H9 (cell line): Measurements from ENCODE around the gene HHAT. TPM values are rescaled to one million over a fixed set of nuclear protein-coding genes. Genes with fewer than 3 reads are reported as not detected.

Source experiments
- DNase-seq: peaks from one replicate; pipeline ENCODE4 v3.0.0-alpha.2; 2017
- H2AFZ ChIP-seq: one replicate; pipeline ENCODE4 v1.6.1; 2013; ENCODE audit warnings: mild to moderate bottlenecking, low read length, control low read depth, moderate library complexity
- H2AK5ac ChIP-seq: 2 replicates; pipeline ENCODE4 v1.6.1; 2013; ENCODE audit warnings: low read length, control low read depth, mixed read lengths; ENCODE audit not compliant: insufficient read length
- H2BK120ac ChIP-seq: one replicate; pipeline ENCODE4 v1.6.1; 2013; ENCODE audit warnings: low read depth, mild to moderate bottlenecking, low read length, control low read depth, inconsistent platforms; ENCODE audit not compliant: poor library complexity, severe bottlenecking
- H2BK12ac ChIP-seq: 2 replicates; pipeline ENCODE4 v1.6.1; 2013; ENCODE audit warnings: low read length, control low read depth, mixed read lengths, low read depth; ENCODE audit not compliant: insufficient read length
- H2BK15ac ChIP-seq: 2 replicates; pipeline ENCODE4 v1.6.1; 2013; ENCODE audit warnings: low read depth, low read length, control low read depth
- H2BK20ac ChIP-seq: one replicate; pipeline ENCODE4 v1.6.1; 2013; ENCODE audit warnings: low read depth, mild to moderate bottlenecking, low read length, control low read depth, inconsistent platforms; ENCODE audit not compliant: poor library complexity, severe bottlenecking
- H2BK5ac ChIP-seq: 2 replicates; pipeline ENCODE4 v1.6.1; 2013; ENCODE audit warnings: low read length, control low read depth, mixed read lengths; ENCODE audit not compliant: insufficient read length
- H3K14ac ChIP-seq: 2 replicates; pipeline ENCODE4 v1.6.1; 2013; ENCODE audit warnings: low read length, control low read depth; ENCODE audit not compliant: insufficient read depth
- H3K18ac ChIP-seq: 2 replicates; pipeline ENCODE4 v1.6.1; 2013; ENCODE audit warnings: low read depth, mild to moderate bottlenecking, mixed read lengths, low read length, control low read depth; ENCODE audit not compliant: insufficient read length
- H3K23ac ChIP-seq: 2 replicates; pipeline ENCODE4 v1.6.1; 2013; ENCODE audit warnings: low read length, control low read depth, mixed read lengths, low read depth; ENCODE audit not compliant: insufficient read length
- H3K23me2 ChIP-seq: 2 replicates; pipeline ENCODE4 v1.6.1; 2013; ENCODE audit warnings: low read depth, mild to moderate bottlenecking, mixed read lengths, low read length, control low read depth; ENCODE audit not compliant: insufficient read length, poor library complexity, severe bottlenecking
- H3K27ac ChIP-seq: 2 replicates; pipeline ENCODE4 v1.5.1; 2013; ENCODE audit warnings: low read length, control low read depth, mixed read lengths, low read depth; ENCODE audit not compliant: insufficient read length
- H3K27me3 ChIP-seq: 2 replicates; pipeline ENCODE4 v1.6.1; 2013; ENCODE audit warnings: low read length, control low read depth, inconsistent platforms; ENCODE audit not compliant: insufficient read depth
- H3K4ac ChIP-seq: 2 replicates; pipeline ENCODE4 v1.6.1; 2013; ENCODE audit warnings: low read depth, mild to moderate bottlenecking, control low read depth, inconsistent platforms, low read length, moderate library complexity
- H3K4me1 ChIP-seq: 2 replicates; pipeline ENCODE4 v1.6.1; 2013; ENCODE audit warnings: low read length, control low read depth, inconsistent platforms; ENCODE audit not compliant: insufficient read depth
- H3K4me2 ChIP-seq: 2 replicates; pipeline ENCODE4 v1.6.1; 2013; ENCODE audit warnings: low read length, control low read depth, mixed read lengths; ENCODE audit not compliant: insufficient read length, insufficient read depth
- H3K56ac ChIP-seq: 2 replicates; pipeline ENCODE4 v1.6.1; 2013; ENCODE audit warnings: low read depth, mild to moderate bottlenecking, mixed read lengths, low read length, control low read depth; ENCODE audit not compliant: insufficient read length
- H3K79me1 ChIP-seq: 2 replicates; pipeline ENCODE4 v1.6.1; 2013; ENCODE audit warnings: low read depth, mild to moderate bottlenecking, moderate library complexity, low read length, control low read depth, inconsistent platforms; ENCODE audit not compliant: insufficient read depth, poor library complexity, severe bottlenecking
- H3K79me2 ChIP-seq: 2 replicates; pipeline ENCODE4 v1.6.1; 2013; ENCODE audit warnings: low read length, control low read depth, inconsistent platforms; ENCODE audit not compliant: insufficient read depth
- H3K9ac ChIP-seq: 2 replicates; pipeline ENCODE4 v1.6.1; 2013; ENCODE audit warnings: low read length, control low read depth, mixed read lengths; ENCODE audit not compliant: insufficient read length; ENCODE audit errors: extremely low read depth
- H3K9me3 ChIP-seq: one replicate; pipeline ENCODE4 v1.6.1; 2013; ENCODE audit warnings: low read depth, low read length, inconsistent platforms; ENCODE audit not compliant: control insufficient read depth
- H3T11ph ChIP-seq: one replicate; pipeline ENCODE4 v1.6.1; 2013; ENCODE audit warnings: mild to moderate bottlenecking, low read length, control low read depth, inconsistent platforms
- H4K20me1 ChIP-seq: one replicate; pipeline ENCODE4 v1.6.1; 2013; ENCODE audit not compliant: control insufficient read depth, insufficient read length, insufficient read depth
- H4K5ac ChIP-seq: 2 replicates; pipeline ENCODE4 v1.6.1; 2013; ENCODE audit warnings: low read depth, mild to moderate bottlenecking, mixed read lengths, low read length, control low read depth; ENCODE audit not compliant: insufficient read length
- H4K8ac ChIP-seq: replicated peaks from 2 replicates; pipeline ENCODE4 v1.6.1; 2013; ENCODE audit warnings: low read length, control low read depth, mixed read lengths, low read depth; ENCODE audit not compliant: insufficient read length
- H4K91ac ChIP-seq: 2 replicates; pipeline ENCODE4 v1.6.1; 2013; ENCODE audit warnings: low read depth, mild to moderate bottlenecking, moderate library complexity, mixed read lengths, low read length, control low read depth; ENCODE audit not compliant: insufficient read length
- H3K27ac Mint-ChIP-seq, 3 experiments: 2 replicates in 2 of 3; 3 replicates in 1 of 3; pipeline ENCODE4 v1.8.0; 2020 to 2021; ENCODE audit warnings: mixed read lengths in 3 of 3, mild to moderate bottlenecking in 1 of 3, moderate library complexity in 1 of 3
- H3K27me3 Mint-ChIP-seq: 2 replicates; pipeline ENCODE4 v1.8.0; 2021; ENCODE audit warnings: low read depth, mild to moderate bottlenecking, moderate library complexity, mixed read lengths
- H3K36me3 Mint-ChIP-seq, 3 experiments: 2 replicates in 2 of 3; 3 replicates in 1 of 3; pipeline ENCODE4 v1.8.0; 2020 to 2021; ENCODE audit warnings: low read depth in 3 of 3, mixed read lengths in 3 of 3; ENCODE audit not compliant: insufficient read depth in 1 of 3
- H3K4me1 Mint-ChIP-seq, 2 experiments: 2 replicates each; pipeline ENCODE4 v1.8.0; 2020; ENCODE audit warnings: mixed read lengths in 2 of 2
- H3K4me3 Mint-ChIP-seq, 2 experiments: 2 replicates in 1 of 2; 3 replicates in 1 of 2; pipeline ENCODE4 v1.8.0; 2020 to 2021; ENCODE audit warnings: mild to moderate bottlenecking in 2 of 2, mixed read lengths in 2 of 2, moderate library complexity in 1 of 2
- H3K9me3 Mint-ChIP-seq, 2 experiments: 2 replicates in 1 of 2; 3 replicates in 1 of 2; pipeline ENCODE4 v1.8.0; 2020; ENCODE audit warnings: mild to moderate bottlenecking in 2 of 2, mixed read lengths in 2 of 2, moderate library complexity in 1 of 2
- WGBS: extraction: QIAGEN DNeasy Blood & Tissue Kit; methylation state at CpG from one replicate; pipeline ENCODE4 v1.1.7; 2013; ENCODE audit warnings: missing lambda C conversion rate, low lambda C conversion rate, mixed read lengths; ENCODE audit not compliant: insufficient read length; ENCODE audit errors: extremely low coverage; 5-methylcytosine and 5-hydroxymethylcytosine counted together
- total RNA-seq: library from RNA; stranded (reverse); gene quantifications from 2 replicates; pipeline ENCODE4 v1.2.1, GENCODE V29; 2021
- TF ChIP-seq, protein P1 (sequence below): fragments of 200-600 bp; sonication (generic); conservative IDR thresholded peaks from 3 replicates; pipeline ENCODE4 v1.8.0; 2021; ENCODE audit warnings: antibody characterized with exemption, mild to moderate bottlenecking

Gene HHAT
- total RNA-seq, 1 experiment from 2014 or later = 0.48 TPM

DNA sequence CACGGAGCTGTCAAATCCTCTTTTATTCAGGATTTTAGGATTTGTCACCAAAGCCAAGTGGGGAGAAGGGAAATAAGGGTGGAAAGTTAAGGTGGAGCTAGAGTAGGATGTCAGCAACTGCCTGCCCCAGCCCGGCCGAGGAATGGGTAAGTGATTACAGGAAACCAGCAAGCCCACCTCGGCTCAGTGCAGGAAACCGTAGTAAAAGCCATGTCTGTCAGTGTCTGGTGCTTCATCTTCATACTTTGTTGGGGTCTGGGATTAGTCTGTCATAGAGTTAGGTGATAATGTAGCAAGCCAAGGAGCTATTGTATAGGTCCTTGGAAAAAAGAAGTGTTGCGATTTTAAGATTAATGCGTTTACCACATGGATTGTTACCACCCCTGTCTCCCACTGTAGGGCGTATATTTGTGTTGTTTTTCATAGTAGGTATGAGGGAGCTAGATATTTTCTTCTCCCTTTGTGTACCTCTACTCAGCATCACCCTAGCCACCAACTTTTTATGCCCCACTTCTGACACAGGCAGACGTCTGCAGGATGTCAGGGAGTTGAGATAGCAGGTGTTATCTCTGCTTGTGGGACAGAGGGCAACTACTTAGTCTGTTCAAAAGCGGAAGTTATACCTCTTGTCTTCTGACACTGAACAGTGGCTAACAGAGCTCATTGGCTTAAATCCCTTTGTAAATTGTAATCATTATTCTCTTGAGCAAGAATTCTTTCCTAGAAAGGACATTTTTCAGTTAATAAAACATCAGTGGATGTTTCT is 253.7 kb downstream of the HHAT start:
- Mint-ChIP-seq H3K27ac (no peak overlapping the region; a peak in 1 of 7 replicates), H3K4me3 (no peak overlapping the region), H3K27me3 (no peaks in the 10 kb centered on the region; the same call in 1 of the 2 replicates), H3K9me3 (peaks cover under 1 to 7% of the 10 kb centered on the region in 2 experiments), H3K36me3 (peaks cover 0 to under 1% (median 0%) of the 10 kb centered on the region in 3 experiments; a peak in 3 of 7 replicates), H3K4me1 (peaks cover 0 to 3% of the 10 kb centered on the region in 2 experiments; a peak in 1 of 4 replicates)
- H3K9ac ChIP-seq = no peak overlapping the region
- H2BK12ac ChIP-seq = no peak overlapping the region
- H3K79me2 ChIP-seq = no peaks in the 10 kb centered on the region
- no peak overlapping the region for H2BK15ac ChIP-seq
- no peak overlapping the region for H3K23ac ChIP-seq
- TF ChIP-seq, protein P1, sequence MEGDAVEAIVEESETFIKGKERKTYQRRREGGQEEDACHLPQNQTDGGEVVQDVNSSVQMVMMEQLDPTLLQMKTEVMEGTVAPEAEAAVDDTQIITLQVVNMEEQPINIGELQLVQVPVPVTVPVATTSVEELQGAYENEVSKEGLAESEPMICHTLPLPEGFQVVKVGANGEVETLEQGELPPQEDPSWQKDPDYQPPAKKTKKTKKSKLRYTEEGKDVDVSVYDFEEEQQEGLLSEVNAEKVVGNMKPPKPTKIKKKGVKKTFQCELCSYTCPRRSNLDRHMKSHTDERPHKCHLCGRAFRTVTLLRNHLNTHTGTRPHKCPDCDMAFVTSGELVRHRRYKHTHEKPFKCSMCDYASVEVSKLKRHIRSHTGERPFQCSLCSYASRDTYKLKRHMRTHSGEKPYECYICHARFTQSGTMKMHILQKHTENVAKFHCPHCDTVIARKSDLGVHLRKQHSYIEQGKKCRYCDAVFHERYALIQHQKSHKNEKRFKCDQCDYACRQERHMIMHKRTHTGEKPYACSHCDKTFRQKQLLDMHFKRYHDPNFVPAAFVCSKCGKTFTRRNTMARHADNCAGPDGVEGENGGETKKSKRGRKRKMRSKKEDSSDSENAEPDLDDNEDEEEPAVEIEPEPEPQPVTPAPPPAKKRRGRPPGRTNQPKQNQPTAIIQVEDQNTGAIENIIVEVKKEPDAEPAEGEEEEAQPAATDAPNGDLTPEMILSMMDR = no peak
- H2AK5ac ChIP-seq = no peak overlapping the region
- H3K27ac ChIP-seq = no peak overlapping the region
- H4K8ac ChIP-seq = no peak overlapping the region
- DNase-seq = no peak
- no peaks in the 10 kb centered on the region for H4K20me1 ChIP-seq
- no peaks in the 10 kb centered on the region for H3K23me2 ChIP-seq
- H4K91ac ChIP-seq = no peak overlapping the region
- H3K27me3 ChIP-seq = no peaks in the 10 kb centered on the region
- H3K18ac ChIP-seq = no peak overlapping the region
- H2BK120ac ChIP-seq = no peak overlapping the region
- H3K79me1 ChIP-seq = no peaks in the 10 kb centered on the region
- H2BK5ac ChIP-seq = no peak overlapping the region
- H2BK20ac ChIP-seq = no peak overlapping the region
- H3K4me1 ChIP-seq = no peaks in the 10 kb centered on the region
- WGBS = no CpG with 5 or more reads among the region's 10 CpGs
- no peak overlapping the region for H3K4ac ChIP-seq
- H3K56ac ChIP-seq = no peak overlapping the region
- H3K9me3 ChIP-seq = no peaks in the 10 kb centered on the region
- no peak overlapping the region for H3K14ac ChIP-seq
- H4K5ac ChIP-seq = no peak overlapping the region
- no peak overlapping the region for H2AFZ ChIP-seq
- no peak overlapping the region for H3K4me2 ChIP-seq
- H3T11ph ChIP-seq = no peak overlapping the region
